GM21619 (cell line): ENCODE measurements around the gene UBASH3B.

ENCODE experiments used
- ATAC-seq: cut with Tn5 transposase; IDR thresholded peaks from one replicate; pipeline ENCODE4 v1.9.1; 2021; ENCODE audit not compliant: unreplicated experiment

Gene UBASH3B

DNA sequence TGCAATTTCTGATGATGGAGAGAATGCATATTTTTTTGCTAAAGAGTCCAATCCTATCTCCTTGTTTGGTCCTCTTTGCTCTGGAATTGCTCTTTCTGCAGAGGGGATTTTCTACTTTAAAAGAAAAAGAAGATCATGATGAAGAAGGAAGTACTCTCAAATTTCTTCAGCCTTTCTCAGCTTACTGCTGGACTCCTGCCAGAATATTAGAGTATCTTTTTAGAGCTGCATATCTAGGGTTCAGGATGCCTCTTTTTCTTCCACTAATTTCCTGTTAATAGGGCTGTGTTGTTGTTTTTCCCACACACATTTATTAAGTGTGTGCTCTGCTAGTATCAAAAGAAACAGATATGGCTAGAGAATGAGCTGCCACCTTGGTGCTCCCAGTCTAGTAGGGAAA is 18.2 kb downstream of the UBASH3B start:
- ATAC-seq: no peak

DNA sequence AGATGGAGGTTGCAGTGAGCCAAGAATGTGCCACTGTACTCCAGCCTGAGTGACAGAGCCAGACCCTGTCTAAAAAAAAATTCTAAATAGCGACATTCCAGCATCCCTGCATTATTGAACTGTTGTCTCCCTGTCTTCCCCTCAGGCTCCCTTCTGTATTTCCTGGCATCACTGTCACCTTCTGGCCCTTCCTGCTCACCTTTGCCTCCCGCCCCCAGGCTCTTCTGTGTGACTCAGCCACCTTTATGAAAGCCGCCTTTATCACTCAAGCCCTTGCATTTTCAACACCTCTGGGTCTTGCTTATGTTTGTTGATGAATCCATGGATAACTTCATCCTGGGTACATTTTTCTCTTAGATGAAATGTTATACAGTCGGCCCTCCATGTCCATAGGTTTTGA is 21.1 kb downstream of the UBASH3B start:
- ATAC-seq: no peak

DNA sequence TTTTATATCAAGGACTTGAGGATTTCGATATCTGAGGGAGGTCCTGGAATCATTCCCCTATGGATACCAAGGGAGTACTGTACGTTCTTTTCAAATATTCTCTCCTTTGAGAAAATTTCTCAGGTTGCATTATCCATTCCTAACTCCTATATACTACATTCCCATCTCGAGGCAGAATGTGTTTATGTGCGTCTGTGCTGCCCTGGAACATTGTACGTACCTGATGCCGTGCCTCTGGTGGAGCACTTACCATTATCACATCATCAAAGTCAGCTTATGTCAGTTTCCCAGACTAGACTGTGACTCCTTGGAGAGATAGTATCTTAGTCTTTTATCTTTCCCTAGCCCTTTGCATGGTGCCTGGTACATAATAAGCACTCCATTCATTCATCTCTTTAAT is 21.7 kb downstream of the UBASH3B start:
- ATAC-seq: no peak

DNA sequence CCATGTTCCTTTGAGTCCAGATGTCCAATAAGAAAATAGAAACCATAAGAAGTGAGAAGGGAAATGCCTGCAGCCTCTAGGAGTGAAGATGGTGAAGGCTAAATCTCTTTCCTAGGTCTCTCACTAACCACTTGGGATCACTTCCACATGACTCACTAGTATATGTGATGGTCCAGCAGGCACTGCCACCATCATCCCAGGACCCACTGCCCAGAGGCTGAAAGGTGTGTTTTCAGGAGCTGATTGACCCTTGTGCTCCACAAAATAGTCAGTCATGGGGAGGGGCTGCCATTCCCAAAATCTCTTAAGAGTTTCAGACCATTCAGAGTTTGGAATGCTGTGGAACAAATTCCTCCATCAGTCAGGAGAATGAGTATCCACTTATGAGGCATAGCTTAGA is 22.9 kb downstream of the UBASH3B start:
- no peak for ATAC-seq

DNA sequence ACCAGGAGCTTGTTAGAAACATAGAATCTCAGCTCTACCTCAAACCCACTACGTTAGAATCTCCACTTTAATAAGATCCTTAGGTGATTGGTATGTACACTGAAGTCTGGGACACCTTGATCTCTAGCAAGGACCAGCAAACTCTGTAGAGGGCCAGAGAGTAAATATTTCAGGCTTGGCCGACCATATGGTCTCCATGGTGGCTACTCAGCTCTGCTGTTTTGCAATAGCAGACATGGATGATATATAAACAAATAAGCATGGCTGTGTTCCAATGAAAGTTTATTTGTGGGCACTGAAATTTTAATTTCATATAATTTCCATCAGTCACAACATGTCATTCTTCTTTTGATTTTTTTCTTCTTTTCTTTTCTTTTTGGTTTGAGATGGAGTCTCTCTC is 23.9 kb downstream of the UBASH3B start:
- ATAC-seq: no peak

DNA sequence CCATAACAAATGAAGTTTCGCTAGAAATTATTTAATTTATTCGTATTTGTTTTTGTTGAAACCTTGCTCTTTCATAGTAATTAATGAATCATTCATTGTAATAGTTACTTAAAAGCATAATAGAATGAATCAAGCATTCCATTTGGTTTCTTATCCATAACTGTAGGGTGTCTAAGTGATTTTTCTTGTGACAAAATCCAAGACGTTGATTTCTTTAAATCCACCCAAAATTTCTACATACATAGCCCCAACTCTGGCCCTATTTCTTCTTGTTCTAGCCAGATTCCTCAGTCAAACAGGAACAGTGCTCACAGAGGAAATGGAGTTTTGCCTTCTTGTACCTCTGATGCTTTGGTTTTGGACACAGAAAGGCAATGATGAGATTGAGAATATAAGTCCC is 25.5 kb downstream of the UBASH3B start:
- no peak for ATAC-seq

DNA sequence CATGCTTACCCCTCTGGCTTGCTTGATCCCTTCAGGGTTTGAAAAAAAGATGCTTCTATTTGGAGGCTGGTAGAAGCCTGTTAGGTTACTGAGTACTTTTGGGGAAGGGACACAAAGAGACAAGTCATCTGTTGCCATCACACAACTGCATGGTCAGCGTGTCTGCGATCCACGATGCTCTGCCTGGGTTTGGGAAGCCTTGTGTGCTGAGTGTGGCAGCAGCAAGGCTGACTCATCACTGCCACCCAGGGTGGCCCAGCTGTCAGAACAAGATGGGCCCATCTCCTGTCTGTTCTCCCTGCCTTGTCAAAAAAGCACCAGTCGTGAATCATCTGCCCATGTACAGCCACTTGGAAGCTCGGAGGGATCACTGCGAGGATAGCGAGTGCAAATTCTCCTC is 26.2 kb downstream of the UBASH3B start:
- ATAC-seq: no peak

DNA sequence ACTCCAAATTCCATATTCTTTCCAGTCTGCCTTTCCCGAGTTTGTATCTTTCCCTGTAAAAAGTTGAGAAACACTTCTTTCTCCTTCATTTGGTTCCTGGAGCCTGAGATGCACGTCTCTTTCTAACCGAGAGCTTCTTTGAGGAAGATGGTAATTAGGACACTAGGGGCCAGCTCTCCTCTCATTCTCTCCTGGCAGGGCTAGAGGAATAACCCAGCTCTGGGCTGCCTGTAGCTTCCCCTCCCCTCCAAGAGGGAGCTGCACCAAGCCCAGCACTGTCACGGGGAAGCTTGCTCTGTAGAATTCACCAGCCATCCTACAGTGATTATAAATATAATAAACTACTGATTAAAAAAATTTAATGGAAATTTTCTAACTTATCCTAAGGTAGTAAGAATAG is 26.9 kb downstream of the UBASH3B start:
- no peak for ATAC-seq

DNA sequence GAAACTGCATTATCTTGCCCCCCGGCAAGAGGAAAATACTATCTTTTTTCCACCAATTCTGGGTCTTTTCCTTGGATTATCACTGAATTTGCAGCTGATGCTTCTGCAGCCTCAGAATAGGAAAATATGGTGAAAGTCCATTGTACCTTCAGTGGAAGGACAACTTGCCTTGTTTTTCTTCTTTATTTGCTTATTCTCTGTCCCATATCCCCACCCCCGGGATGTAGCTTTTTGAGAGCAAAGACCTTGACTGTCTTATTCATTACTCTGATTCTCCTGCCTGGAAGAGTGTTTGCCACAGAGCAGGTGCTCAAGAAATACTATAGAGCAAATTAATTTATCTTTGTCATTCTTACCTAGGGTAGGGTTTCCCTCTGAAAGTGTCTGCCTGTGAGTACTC is 29.5 kb downstream of the UBASH3B start:
- ATAC-seq: no peak

DNA sequence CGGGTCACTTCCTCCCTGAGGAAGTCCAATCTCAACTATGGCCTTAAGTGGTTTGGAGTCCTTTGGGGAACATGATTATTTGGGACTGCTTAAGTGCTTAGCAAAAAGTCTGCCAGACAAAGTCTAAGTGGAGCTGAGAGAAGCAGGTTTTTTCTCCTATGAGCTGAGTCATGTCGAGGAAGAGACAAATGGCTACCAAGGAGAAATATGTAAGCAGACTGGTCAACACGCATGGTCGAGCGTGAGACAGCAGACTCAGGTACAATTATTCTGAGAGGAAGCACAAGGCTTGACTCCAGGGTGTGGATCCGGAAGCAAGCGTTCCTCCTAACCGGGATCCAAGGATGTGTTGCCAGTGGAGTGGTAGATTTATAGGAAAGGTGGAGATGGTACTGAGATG is 30.6 kb downstream of the UBASH3B start:
- no peak for ATAC-seq

DNA sequence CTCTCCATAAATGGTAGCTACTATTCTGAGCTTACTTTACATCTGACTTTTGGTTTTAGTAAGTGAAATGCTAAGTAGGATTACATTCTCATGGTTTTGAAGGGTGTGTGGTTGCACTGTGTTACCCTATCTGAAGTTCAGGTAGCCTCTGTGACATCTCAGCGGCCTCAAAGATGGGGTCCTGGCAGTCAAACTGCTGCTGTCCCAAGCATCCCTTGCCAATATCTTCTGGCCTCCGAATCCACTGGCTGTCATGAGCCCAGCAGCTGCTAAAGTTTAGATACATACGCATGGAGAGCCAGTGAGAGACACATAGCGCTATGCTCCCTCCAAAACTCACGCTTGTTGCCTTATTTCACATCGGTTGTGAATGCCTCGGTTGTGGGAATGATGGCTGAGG is 34.9 kb downstream of the UBASH3B start:
- no peak for ATAC-seq

DNA sequence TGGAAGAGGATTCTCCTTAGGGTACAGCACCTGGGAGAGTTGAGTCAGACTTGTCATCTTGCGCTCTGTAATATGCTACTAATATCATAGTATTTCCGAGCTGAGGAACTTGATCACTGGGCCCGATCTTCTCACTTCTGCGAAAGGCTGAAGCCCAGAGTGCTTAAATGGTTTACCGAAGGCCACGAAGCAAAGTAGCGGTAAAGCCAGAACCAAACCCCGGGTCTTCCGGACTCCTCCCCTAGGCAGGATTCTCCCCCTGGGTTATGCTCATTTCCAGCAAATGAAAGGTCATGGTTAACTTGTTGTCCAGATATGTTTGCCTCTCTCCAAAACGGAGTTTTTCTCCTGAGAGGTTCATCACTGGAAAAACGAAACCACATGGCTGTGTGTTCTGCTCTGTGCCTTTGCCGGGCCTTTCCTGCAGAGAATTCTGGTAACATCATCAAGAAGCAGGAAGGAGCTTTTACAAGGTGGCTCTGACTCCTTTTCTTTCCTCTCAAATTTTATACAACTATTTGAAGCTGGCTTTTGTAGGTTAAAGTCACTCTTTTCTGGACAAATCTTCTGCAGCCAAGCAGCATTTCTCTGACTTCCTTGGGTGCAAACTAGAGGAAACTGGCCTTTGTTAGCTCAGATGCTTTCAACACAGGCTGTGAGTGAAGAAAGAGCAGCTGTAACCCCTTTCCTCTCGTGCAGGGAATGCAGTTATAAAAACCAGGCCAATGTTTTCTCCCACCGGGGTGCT is 35.5 kb downstream of the UBASH3B start:
- ATAC-seq: no peak

DNA sequence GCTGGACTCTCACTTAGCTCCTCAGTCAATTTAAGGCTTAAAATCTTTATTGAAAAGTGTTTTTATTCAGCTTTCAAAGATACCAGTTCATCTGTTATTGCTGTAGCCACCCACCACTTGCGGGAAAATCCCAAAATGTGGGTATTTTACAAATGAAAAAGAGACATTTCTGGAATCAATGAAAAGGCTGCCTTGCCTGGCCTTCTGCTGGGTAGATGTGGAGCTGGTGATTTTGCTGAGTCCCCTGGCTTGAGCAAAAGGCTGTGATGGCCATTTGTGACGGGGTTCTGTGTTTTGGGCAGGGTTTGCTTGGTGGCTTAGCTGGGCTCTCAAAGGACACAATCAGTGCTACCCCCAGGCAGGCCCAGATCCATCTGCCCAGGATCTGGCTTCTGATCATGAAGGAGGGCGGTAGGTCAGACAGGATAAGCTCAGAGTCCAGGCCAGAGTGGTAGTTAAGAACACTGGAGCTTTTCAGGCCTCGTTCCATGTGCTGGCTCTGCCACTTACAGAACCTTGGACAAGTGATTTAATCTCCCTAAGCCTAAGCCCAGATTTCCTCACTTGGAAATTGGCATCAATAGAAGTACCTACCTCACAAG is 36.1 kb downstream of the UBASH3B start:
- ATAC-seq: no peak

DNA sequence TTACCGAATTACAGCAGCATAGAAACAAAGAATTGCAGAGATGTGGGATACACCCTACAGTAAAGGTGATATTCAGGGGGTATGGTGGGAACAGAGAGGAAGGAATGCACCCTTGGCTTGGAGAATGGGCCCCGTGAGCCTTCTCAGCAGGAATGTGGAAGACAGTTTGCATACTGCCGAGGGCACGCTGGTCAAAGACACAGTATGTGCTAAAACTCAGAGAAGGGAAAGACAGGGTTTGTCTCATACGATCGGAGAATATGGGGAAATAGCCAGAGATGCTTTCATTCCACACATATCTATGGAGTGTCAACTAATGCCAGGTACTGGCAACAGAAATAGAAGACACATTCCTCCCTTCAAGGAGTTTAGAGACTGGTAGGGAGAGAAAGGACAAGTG is 36.9 kb downstream of the UBASH3B start:
- ATAC-seq: no peak

DNA sequence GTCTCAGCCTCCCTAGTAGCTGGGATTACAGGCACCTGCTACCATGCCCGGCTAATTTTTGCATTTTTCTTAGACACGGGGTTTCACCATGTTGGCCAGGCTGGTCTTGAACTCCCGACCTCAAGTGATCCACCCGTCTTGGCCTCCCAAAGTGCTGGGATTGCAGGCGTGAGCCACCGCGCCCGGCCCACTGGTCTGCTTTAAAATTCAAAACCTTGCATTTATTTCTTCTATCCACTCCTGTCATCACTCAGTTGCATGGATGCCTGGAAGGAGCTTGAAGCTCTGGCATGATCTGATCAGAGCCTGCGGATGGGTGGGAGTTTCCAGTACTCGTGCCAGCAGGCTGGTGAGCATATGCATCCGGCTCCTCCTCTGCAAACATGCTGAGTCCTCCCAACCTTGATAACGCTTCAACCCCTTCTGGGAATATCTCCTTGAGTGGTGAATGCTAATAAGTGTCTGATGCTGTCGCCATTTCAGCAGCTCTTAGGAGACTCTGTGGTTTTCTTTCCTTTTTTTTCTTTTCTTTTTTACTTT is 39.6 kb downstream of the UBASH3B start:
- ATAC-seq: no peak

DNA sequence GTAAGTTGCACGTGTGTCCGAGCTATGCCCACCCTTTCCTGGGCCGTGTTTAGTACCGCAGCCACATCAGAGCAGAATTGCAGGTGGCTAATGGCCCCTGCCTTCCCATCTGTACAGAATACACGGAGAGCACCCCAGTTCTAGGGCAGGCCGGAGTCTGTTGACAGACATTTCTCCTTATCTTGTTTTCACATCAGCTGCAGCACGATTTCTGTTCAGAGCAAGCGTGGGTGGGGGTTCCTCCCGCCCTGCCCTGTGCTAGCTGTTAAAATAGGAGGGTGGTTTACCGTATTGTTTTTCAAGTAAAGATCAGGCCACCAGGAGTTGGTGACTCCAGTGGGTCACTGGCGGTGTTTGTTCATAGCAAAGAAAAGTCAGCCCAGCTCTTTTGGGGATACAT is 41.1 kb downstream of the UBASH3B start:
- ATAC-seq: peak; percentile 46

DNA sequence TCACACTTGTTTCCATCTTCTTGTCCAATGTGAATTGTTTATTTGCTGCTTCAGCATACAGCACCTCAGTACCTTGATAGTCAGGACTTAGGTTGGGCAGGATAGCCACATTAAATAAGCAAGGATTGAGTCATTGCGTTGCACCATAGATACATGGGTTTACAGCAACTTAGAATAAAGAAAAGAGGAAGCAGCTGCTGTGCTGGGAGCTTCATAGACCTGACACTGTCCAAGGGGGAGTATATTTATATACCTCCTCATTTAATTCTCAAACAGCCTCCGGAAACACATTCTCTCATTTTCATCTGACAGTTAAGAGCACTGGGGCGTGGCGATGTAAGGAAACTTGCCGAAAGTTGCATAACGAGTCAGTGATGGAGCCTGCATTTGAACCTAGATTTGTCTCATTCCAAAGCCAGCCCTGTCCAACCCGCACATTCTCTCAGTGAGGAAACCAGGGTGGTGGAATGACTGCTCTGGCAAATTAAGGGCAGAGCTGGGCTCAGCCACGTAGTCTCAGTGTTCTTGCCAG is 42.2 kb downstream of the UBASH3B start:
- peak; percentile 88 for ATAC-seq

DNA sequence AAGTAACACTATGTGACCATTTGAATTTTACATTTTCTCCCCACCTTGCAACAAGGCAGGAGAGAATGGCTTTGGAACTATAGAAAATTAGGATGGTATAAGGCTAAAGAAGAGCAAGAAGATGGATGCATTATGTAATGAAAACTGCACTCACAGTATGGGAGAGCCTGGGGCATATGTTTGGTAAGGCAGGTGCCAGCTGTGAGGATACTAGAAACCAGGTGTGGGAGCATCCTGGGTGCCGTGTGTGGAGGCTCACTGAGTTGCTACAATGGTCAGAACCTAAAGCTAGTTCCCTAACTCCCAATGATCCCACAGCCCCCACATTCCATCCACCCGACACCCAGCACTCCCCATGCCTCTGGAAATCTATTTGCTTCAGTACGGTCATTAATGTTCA is 42.9 kb downstream of the UBASH3B start:
- no peak for ATAC-seq

DNA sequence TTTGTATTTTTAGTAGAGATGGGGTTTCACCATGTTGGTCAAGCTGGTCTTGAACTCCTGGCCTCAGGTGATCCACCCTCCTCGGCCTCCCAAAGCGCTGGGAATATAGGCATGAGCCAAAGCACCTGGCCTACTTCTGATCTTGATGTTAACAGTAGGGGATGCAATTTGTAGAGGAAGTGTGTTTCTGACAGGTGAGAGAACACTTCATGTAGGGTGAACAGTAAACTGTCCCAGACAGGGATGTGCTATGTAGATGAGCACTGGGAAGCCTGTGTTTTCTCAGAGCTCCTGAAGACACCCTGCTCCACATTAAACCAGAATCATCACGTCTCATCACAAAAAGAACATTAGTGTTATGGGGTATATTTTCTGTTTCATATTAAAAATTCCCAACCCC is 45.1 kb downstream of the UBASH3B start:
- ATAC-seq: no peak

DNA sequence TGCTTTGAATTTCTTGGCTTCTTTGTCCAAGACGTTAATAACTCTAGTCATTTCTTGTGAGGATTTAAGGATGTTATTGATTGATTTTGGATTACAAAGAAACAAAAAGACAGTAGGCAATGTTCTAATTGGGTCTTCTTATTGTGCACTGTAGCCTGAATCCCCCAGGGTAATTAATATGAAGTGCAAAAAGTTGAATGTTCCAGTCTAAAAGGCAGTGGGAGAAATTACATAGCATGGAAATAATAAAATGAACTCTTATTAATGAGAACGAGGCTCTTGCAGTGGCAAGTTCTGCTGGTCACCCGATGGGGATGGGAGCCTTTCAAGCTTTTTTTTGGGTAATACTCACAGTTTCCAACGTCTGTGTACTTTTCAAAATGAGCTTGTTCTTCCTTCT is 45.6 kb downstream of the UBASH3B start:
- ATAC-seq: no peak

DNA sequence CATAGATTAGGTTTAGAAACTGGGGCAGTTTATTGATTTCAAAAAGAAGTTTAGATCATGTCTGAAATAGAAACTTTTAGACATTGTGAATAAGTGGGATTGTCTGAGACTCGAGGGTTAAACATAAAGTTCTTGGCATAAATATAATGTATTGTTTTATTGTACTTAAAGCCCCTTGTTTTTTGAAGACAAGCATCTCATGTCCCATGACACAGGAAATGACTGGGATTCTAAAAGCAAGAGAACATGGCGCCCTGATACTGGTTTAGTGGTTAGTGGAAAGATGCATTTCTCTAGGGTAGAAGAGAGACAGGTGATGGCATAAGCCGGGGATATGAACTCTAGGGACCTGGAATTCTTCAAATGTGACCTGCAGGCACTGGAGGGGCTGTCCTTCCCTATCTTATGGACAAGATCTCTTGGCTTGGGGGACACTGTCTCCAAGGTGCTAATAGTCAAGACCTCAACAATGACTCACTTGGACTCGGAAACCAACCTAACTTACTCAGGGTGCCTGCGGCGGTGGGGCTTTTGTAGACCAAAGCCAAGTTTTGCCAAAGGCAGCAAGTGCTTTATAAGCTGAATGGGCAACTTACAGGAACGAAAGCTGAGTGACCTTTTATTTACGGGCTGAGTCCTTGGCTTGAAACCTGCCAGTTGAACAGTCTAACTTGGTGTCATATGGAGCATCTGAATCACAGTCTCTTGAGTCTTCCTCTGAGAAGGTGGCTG is 48.2 kb downstream of the UBASH3B start:
- no peak for ATAC-seq

DNA sequence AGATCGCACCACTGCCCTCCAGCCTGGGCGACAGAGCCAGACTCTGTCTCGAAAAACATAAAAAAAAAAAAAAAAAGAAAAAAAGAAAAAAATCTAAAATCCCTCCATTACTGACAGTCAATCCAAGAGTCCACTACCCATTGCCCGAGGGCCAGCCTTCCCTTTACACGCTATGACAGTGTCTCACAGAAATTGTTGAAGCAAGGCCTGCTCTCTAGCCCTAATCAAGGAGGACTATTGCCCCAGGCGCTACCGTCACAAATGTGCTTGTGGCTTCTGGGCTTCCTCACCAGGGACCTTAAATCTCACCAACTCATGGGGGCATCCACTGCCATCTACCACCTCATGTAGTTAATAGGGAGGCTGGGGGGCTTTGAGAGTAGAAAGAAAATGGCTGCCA is 49.9 kb downstream of the UBASH3B start:
- no peak for ATAC-seq
